ENCODE data around the gene MAB21L4.

MAB21L4 gene

GRCh38 chr2:240895656-240896388, at the start of gene MAB21L4:
TSS of gene MAB21L4 (minus strand) at chr2:240896156. CDS start at chr2:240895997, 159 bp downstream.
- H3K27me3 ChIP-seq (ENCODE audit: control insufficient read depth in 1 of 2, insufficient read depth in 2 of 2, low read length in 2 of 2) = no peaks in the 10 kb centered on the region
- no peaks in the 10 kb centered on the region for H3K36me3 ChIP-seq (ENCODE audit: insufficient read depth, low read length)
- H3K4me1 ChIP-seq (ENCODE audit: insufficient read depth, low read length) = no peaks in the 10 kb centered on the region
- no peak within 1 kb of the TSS for H3K9ac ChIP-seq (ENCODE audit: low read length)
- no peak within 1 kb of the TSS for H3K27ac ChIP-seq (ENCODE audit: low read depth, low read length)
- H3K4me3 ChIP-seq (ENCODE audit: low read depth in 1 of 2, low read length in 2 of 2) = no peak within 1 kb of the TSS
- no peaks in the 10 kb centered on the region for H3K9me3 ChIP-seq (ENCODE audit: low read length)

DNA sequence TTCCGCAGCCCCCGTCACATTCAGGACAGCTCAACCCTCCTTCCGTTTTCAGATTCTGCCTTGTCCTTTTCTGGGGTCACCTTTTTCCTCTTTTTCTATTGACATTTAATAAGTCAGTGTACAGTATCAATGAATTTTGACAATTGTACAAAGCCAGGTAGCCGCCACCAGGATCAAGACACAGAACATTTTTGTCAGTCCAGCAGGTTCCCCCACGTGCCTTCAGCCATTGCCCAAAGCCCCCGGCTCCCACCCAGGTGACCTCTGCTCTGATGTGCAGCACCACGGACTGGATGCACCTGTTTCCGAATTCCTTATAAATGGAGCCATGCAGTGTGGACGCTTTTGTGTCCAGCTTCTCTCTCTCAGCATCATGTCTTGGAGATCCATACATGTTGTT, 40.1 kb upstream of the MAB21L4 start:
- Histone ChIP-seq H3K36me3 (ENCODE audit: insufficient read depth, low read length) (no peaks in the 10 kb centered on the region), H3K9me3 (ENCODE audit: low read length) (no peaks in the 10 kb centered on the region), H3K27me3 (ENCODE audit: control insufficient read depth in 1 of 2, insufficient read depth in 2 of 2, low read length in 2 of 2) (no peaks in the 10 kb centered on the region), H3K9ac (ENCODE audit: low read length) (no peak overlapping the region), H3K4me3 (ENCODE audit: low read depth in 1 of 2, low read length in 2 of 2) (no peak overlapping the region), H3K4me1 (ENCODE audit: insufficient read depth, low read length) (no peaks in the 10 kb centered on the region), H3K27ac (ENCODE audit: low read depth, low read length) (no peak overlapping the region)

GRCh38 chr2:240935103-240935876, 39.3 kb upstream of the MAB21L4 start:
- Histone ChIP-seq H3K9me3 (ENCODE audit: low read length) (no peaks in the 10 kb centered on the region), H3K27ac (ENCODE audit: low read depth, low read length) (no peak overlapping the region), H3K36me3 (ENCODE audit: insufficient read depth, low read length) (no peaks in the 10 kb centered on the region), H3K4me1 (ENCODE audit: insufficient read depth, low read length) (no peaks in the 10 kb centered on the region), H3K4me3 (ENCODE audit: low read depth in 1 of 2, low read length in 2 of 2) (no peak overlapping the region), H3K27me3 (ENCODE audit: control insufficient read depth in 1 of 2, insufficient read depth in 2 of 2, low read length in 2 of 2) (no peaks in the 10 kb centered on the region), H3K9ac (ENCODE audit: low read length) (no peak overlapping the region)

DNA sequence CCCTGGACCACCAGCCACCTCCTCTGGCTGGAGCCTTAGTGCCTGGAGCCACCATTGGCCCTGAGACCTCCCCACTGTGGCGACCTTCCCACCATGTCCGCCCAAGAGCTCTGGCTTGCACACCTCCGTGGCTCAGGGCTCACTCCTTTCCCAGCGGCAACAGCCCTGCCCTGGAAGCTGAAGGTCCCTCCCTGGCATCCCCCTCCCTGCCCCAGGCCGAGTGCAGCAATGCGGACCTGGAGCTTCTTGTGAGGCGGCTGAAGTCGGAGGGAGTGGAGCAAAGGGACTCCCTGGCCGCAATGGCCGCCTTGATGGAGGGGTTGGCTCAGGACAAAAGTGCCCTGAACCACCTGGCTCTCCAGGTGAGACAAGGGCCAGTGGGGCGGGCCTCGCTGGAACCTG, 38.7 kb upstream of the MAB21L4 start:
- H3K36me3 ChIP-seq (ENCODE audit: insufficient read depth, low read length) = no peaks in the 10 kb centered on the region
- no peak overlapping the region for H3K27ac ChIP-seq (ENCODE audit: low read depth, low read length)
- H3K9me3 ChIP-seq (ENCODE audit: low read length) = no peaks in the 10 kb centered on the region
- H3K4me1 ChIP-seq (ENCODE audit: insufficient read depth, low read length) = no peaks in the 10 kb centered on the region
- H3K27me3 ChIP-seq (ENCODE audit: control insufficient read depth in 1 of 2, insufficient read depth in 2 of 2, low read length in 2 of 2) = no peaks in the 10 kb centered on the region
- H3K9ac ChIP-seq (ENCODE audit: low read length) = no peak overlapping the region
- no peak overlapping the region for H3K4me3 ChIP-seq (ENCODE audit: low read depth in 1 of 2, low read length in 2 of 2)

- no peak overlapping the region for H3K4me3 ChIP-seq (ENCODE audit: low read depth in 1 of 2, low read length in 2 of 2)
- H3K9me3 ChIP-seq (ENCODE audit: low read length) = no peaks in the 10 kb centered on the region
- no peaks in the 10 kb centered on the region for H3K36me3 ChIP-seq (ENCODE audit: insufficient read depth, low read length)
- no peak overlapping the region for H3K27ac ChIP-seq (ENCODE audit: low read depth, low read length)
- no peak overlapping the region for H3K9ac ChIP-seq (ENCODE audit: low read length)
- no peaks in the 10 kb centered on the region for H3K4me1 ChIP-seq (ENCODE audit: insufficient read depth, low read length)
- no peaks in the 10 kb centered on the region for H3K27me3 ChIP-seq (ENCODE audit: control insufficient read depth in 1 of 2, insufficient read depth in 2 of 2, low read length in 2 of 2)
These were observed 38.2 kb upstream of the MAB21L4 start for GRCh38 chr2:240933966-240934700.

DNA sequence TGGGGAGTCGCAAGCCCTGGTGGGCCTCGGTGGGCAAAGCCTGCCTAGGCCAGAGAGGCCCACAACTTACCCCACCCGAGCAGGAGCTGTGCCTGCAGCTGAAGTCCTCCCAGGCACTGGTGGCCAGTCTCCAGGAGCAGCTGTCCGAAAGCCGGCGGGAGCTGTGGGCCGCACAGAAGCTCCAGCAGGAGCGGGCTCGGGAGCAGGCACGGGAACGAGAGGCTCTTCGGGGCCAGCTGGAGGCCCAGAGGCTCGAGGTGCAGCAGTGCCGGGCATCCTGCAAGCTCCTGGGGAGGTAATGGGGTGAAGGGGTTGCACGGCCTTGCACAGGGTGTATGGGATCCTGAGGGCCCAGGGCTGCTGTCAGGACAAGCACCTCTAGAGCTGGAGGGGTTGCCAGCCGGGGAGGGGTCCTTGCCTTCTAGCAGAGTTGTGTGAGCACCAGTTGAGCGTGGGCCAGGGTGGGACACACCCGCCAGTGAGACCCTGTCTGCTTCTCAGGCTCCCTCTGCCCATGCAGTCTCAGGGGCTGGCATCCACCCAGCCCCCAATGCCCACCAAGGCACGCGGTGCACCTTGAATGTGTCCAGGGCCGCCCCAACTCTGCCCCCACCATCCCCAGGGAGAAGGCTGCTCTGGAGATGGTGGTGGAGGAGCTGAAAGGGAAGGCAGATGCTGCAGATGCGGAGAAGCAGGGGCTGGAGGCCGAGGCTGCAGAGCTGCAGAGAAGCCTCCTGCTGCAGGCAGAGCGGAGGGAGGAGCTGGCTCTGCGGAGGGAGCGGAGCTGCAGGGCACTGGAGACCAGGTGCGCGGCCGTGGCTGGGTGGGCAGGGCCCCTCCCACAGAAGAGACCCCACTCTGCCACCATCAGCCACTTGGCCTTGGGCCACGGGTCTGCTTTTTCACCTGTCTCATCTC, 37.4 kb upstream of the MAB21L4 start:
- no peaks in the 10 kb centered on the region for H3K4me1 ChIP-seq (ENCODE audit: insufficient read depth, low read length)
- no peaks in the 10 kb centered on the region for H3K36me3 ChIP-seq (ENCODE audit: insufficient read depth, low read length)
- no peaks in the 10 kb centered on the region for H3K9me3 ChIP-seq (ENCODE audit: low read length)
- H3K27me3 ChIP-seq (ENCODE audit: control insufficient read depth in 1 of 2, insufficient read depth in 2 of 2, low read length in 2 of 2) = no peaks in the 10 kb centered on the region
- H3K27ac ChIP-seq (ENCODE audit: low read depth, low read length) = no peak overlapping the region
- no peak overlapping the region for H3K9ac ChIP-seq (ENCODE audit: low read length)
- H3K4me3 ChIP-seq (ENCODE audit: low read depth in 1 of 2, low read length in 2 of 2) = no peak overlapping the region

GRCh38 chr2:240932724-240933047, 36.7 kb upstream of the MAB21L4 start:
- Histone ChIP-seq H3K4me1 (ENCODE audit: insufficient read depth, low read length) (no peaks in the 10 kb centered on the region), H3K9ac (ENCODE audit: low read length) (no peak overlapping the region), H3K9me3 (ENCODE audit: low read length) (no peaks in the 10 kb centered on the region), H3K27ac (ENCODE audit: low read depth, low read length) (no peak overlapping the region), H3K36me3 (ENCODE audit: insufficient read depth, low read length) (no peaks in the 10 kb centered on the region), H3K4me3 (ENCODE audit: low read depth in 1 of 2, low read length in 2 of 2) (no peak overlapping the region), H3K27me3 (ENCODE audit: control insufficient read depth in 1 of 2, insufficient read depth in 2 of 2, low read length in 2 of 2) (no peaks in the 10 kb centered on the region)

- no peak overlapping the region for H3K27ac ChIP-seq (ENCODE audit: low read depth, low read length)
- no peak overlapping the region for H3K9ac ChIP-seq (ENCODE audit: low read length)
- H3K36me3 ChIP-seq (ENCODE audit: insufficient read depth, low read length) = no peaks in the 10 kb centered on the region
- H3K9me3 ChIP-seq (ENCODE audit: low read length) = no peaks in the 10 kb centered on the region
- no peaks in the 10 kb centered on the region for H3K27me3 ChIP-seq (ENCODE audit: control insufficient read depth in 1 of 2, insufficient read depth in 2 of 2, low read length in 2 of 2)
- H3K4me1 ChIP-seq (ENCODE audit: insufficient read depth, low read length) = no peaks in the 10 kb centered on the region
- no peak overlapping the region for H3K4me3 ChIP-seq (ENCODE audit: low read depth in 1 of 2, low read length in 2 of 2)
These were observed 36.2 kb upstream of the MAB21L4 start for GRCh38 chr2:240932001-240932723.

DNA sequence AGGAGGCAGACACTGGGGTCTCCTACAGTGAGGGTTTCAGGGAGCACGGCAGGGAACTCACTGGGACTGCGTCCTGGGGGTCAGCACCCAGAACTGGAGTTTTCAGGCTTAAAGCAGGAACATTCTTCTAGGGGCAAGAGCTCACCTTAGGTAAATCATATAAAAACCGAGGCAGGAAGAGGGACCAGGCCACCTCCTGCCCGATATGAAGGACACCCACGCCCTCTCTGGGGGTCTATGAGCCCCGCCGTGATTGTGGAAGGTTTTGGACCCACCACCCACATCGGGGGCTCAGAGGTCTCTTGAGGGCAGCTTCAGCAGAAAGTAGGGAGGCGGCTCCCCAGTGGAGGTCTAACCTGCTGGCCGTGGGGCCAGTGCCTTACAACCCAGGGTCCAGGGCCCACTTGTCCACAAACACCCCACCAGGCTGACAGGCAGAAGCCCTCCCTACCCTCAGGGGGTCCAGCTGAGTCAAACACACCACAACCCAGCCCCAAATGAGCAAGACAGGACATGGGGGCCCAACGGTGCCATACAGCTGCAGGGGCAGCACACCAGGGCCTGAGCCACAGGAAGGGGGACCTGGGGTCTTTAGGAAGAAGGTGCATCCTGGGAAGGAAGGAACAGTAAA, 35.5 kb upstream of the MAB21L4 start:
- Histone ChIP-seq H3K9ac (ENCODE audit: low read length) (no peak overlapping the region), H3K36me3 (ENCODE audit: insufficient read depth, low read length) (no peaks in the 10 kb centered on the region), H3K9me3 (ENCODE audit: low read length) (no peaks in the 10 kb centered on the region), H3K4me3 (ENCODE audit: low read depth in 1 of 2, low read length in 2 of 2) (no peak overlapping the region), H3K4me1 (ENCODE audit: insufficient read depth, low read length) (no peaks in the 10 kb centered on the region), H3K27me3 (ENCODE audit: control insufficient read depth in 1 of 2, insufficient read depth in 2 of 2, low read length in 2 of 2) (no peaks in the 10 kb centered on the region), H3K27ac (ENCODE audit: low read depth, low read length) (no peak overlapping the region)

DNA sequence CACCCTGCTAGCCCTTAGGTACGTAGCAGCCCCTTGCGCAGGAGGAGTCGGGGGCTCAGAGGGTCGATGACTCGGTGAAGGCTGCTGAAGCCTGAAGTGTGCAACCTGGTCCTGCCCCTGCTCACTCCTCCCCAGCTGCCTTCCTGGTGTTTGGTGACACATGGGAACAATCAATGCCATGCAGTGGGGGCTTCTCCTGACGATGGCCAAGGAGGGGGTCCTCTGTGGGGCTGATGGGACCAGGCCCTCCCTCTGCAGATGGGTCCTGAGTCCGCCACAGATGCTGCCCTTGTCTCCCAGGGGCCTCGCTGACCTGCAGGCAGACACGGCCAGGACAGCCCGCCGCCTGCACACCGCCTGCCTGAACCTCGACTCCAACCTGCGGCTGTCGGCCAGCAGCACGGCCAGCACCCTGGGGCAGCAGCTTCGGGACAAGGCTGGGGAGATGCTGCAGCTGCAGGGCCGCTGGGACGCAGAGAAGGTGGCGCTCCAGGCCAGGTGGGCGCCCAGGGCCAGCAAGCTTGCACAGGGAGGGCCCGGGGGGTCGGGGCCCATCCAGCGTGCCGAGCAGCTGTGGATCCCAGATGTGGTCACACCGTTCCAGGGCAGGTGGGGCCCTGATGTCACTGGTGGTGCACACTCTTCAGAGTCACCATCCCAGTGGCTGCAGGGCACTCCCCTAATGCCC, 34.8 kb upstream of the MAB21L4 start:
- H3K9ac ChIP-seq (ENCODE audit: low read length) = no peak overlapping the region
- H3K4me3 ChIP-seq (ENCODE audit: low read depth in 1 of 2, low read length in 2 of 2) = no peak overlapping the region
- no peaks in the 10 kb centered on the region for H3K4me1 ChIP-seq (ENCODE audit: insufficient read depth, low read length)
- no peaks in the 10 kb centered on the region for H3K27me3 ChIP-seq (ENCODE audit: control insufficient read depth in 1 of 2, insufficient read depth in 2 of 2, low read length in 2 of 2)
- H3K9me3 ChIP-seq (ENCODE audit: low read length) = no peaks in the 10 kb centered on the region
- H3K36me3 ChIP-seq (ENCODE audit: insufficient read depth, low read length) = no peaks in the 10 kb centered on the region
- H3K27ac ChIP-seq (ENCODE audit: low read depth, low read length) = no peak overlapping the region
